ENCODE data around the gene LMBRD1.

The LMBRD1 gene

DNA sequence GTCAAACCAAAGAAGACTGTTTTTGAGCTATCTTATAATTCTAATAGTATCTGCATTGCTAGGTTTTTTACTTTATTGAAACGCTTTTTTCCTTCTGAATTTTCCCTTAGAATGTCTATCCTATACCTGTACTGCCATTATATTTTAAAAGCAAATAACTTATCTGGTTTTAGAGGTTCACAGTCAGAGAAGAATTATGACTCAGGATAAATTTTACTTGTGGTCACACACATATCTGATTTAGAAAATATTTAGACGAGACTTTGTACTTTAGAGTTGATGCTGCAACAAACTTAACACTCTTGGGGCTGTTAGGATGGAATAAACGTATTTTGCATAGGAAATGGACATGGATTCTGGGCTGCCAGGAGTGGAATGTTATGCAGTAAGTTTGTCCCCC lies 33.0 kb downstream of the LMBRD1 start:
- TF ChIP-seq EZH2 (IDR thresholded peaks at IDR 0.05; ENCODE audit: borderline replicate concordance, low read depth, low read length, severe bottlenecking), result no peak
- TF ChIP-seq, protein P1, sequence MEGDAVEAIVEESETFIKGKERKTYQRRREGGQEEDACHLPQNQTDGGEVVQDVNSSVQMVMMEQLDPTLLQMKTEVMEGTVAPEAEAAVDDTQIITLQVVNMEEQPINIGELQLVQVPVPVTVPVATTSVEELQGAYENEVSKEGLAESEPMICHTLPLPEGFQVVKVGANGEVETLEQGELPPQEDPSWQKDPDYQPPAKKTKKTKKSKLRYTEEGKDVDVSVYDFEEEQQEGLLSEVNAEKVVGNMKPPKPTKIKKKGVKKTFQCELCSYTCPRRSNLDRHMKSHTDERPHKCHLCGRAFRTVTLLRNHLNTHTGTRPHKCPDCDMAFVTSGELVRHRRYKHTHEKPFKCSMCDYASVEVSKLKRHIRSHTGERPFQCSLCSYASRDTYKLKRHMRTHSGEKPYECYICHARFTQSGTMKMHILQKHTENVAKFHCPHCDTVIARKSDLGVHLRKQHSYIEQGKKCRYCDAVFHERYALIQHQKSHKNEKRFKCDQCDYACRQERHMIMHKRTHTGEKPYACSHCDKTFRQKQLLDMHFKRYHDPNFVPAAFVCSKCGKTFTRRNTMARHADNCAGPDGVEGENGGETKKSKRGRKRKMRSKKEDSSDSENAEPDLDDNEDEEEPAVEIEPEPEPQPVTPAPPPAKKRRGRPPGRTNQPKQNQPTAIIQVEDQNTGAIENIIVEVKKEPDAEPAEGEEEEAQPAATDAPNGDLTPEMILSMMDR (IDR thresholded peaks at IDR 0.05; ENCODE audit: borderline replicate concordance, extremely low read depth, low read length, poor library complexity, severe bottlenecking), result no peak
- no peak overlapping the region for H3K9ac ChIP-seq (ENCODE audit: low read depth, low read length)
- ATAC-seq (ENCODE audit: insufficient read depth, low read depth) (no peak), DNase-seq (no peak)
- no peaks in the 10 kb centered on the region for H3K27me3 ChIP-seq (ENCODE audit: insufficient read depth, low read length, poor library complexity)
- H4K20me1 ChIP-seq (ENCODE audit: insufficient read depth, low read length), result 0 out of 2 replicates have a peak, but pooled peaks cover 2% of the 10 kb centered on the region
- H3K4me1 ChIP-seq (ENCODE audit: insufficient read depth, low read length), result no peaks in the 10 kb centered on the region
- H2AFZ ChIP-seq (ENCODE audit: low read depth, low read length), result no peak overlapping the region
- H3K4me2 ChIP-seq (ENCODE audit: insufficient read depth, low read length), result no peak overlapping the region
- H3K79me2 ChIP-seq (ENCODE audit: insufficient read depth, low read length), result peaks cover 4% of the 10 kb centered on the region; the same call in 1 of the 2 replicates
- no peak overlapping the region for H3K4me3 ChIP-seq (ENCODE audit: low read depth in 1 of 2, low read length in 2 of 2)
- H3K9me3 ChIP-seq (ENCODE audit: insufficient read depth, low read length, severe bottlenecking), result no peaks in the 10 kb centered on the region
- no peak overlapping the region for H3K27ac ChIP-seq (ENCODE audit: low read length)
- H3K36me3 ChIP-seq (ENCODE audit: insufficient read depth, low read length), result no peaks in the 10 kb centered on the region; the same call in 1 of the 2 replicates

DNA sequence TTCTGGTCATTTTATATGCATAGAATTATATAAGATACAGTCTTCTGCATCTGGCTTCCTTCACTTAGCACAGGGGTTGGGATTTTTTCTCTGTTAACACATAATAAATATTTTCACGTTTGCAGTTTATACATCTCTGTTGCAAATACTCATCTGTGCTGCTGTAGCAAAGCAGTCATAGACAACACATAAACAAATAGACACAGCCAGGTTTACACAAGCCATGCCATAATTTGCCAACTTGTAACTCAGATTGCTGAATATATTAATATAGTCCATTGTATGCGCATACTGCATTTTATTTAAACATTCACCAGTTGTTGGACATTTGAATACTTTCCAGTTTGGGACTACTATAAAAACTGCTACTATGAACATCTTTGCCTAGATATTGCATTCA lies 35.0 kb downstream of the LMBRD1 start:
- H3K27me3 ChIP-seq (ENCODE audit: insufficient read depth, low read length, poor library complexity), result no peaks in the 10 kb centered on the region
- H3K79me2 ChIP-seq (ENCODE audit: insufficient read depth, low read length), result peaks cover 6% of the 10 kb centered on the region; the same call in 1 of the 2 replicates
- no peak overlapping the region for H3K4me2 ChIP-seq (ENCODE audit: insufficient read depth, low read length)
- no peak overlapping the region for H3K27ac ChIP-seq (ENCODE audit: low read length)
- no peak for DNase-seq
- no peaks in the 10 kb centered on the region for H3K4me1 ChIP-seq (ENCODE audit: insufficient read depth, low read length)
- no peak overlapping the region for H3K4me3 ChIP-seq (ENCODE audit: low read depth in 1 of 2, low read length in 2 of 2)
- no peak for TF ChIP-seq EZH2 (IDR thresholded peaks at IDR 0.05; ENCODE audit: borderline replicate concordance, low read depth, low read length, severe bottlenecking)
- TF ChIP-seq, protein P1 (IDR thresholded peaks at IDR 0.05; ENCODE audit: borderline replicate concordance, extremely low read depth, low read length, poor library complexity, severe bottlenecking), result no peak
- no peak for ATAC-seq (ENCODE audit: insufficient read depth, low read depth)
- no peaks in the 10 kb centered on the region for H3K9me3 ChIP-seq (ENCODE audit: insufficient read depth, low read length, severe bottlenecking)
- no peaks in the 10 kb centered on the region; the same call in 1 of the 2 replicates for H3K36me3 ChIP-seq (ENCODE audit: insufficient read depth, low read length)
- H3K9ac ChIP-seq (ENCODE audit: low read depth, low read length), result no peak overlapping the region
- peaks cover 5% of the 10 kb centered on the region; the same call in 1 of the 2 replicates for H4K20me1 ChIP-seq (ENCODE audit: insufficient read depth, low read length)
- H2AFZ ChIP-seq (ENCODE audit: low read depth, low read length), result no peak overlapping the region

DNA sequence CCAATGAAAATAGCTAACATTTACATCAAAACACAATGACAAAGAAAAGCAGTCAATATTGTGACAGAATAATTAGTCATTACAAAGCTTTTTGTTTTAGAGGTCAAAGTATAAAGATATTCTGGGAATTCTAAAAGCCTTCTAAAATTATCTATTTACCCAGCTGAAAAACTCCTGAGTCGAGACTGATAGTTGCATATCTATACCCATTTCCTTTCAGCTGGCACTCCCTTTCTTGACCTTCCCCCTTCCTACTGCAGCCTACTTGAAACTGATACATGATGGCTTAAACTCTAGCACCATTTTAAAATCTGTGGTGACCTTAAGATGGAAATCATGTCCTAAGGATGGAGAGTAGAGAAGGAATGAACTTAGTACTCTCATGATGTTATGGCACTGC lies 38.6 kb downstream of the LMBRD1 start:
- no peaks in the 10 kb centered on the region for H3K36me3 ChIP-seq (ENCODE audit: insufficient read depth, low read length)
- no peaks in the 10 kb centered on the region for H3K27me3 ChIP-seq (ENCODE audit: insufficient read depth, low read length, poor library complexity)
- no peaks in the 10 kb centered on the region for H3K9me3 ChIP-seq (ENCODE audit: insufficient read depth, low read length, severe bottlenecking)
- ATAC-seq (ENCODE audit: insufficient read depth, low read depth) (no peak), DNase-seq (no peak)
- H3K4me1 ChIP-seq (ENCODE audit: insufficient read depth, low read length), result no peaks in the 10 kb centered on the region
- H3K9ac ChIP-seq (ENCODE audit: low read depth, low read length), result no peak overlapping the region
- peaks cover 20% of the 10 kb centered on the region for H3K79me2 ChIP-seq (ENCODE audit: insufficient read depth, low read length)
- TF ChIP-seq EZH2 (IDR thresholded peaks at IDR 0.05; ENCODE audit: borderline replicate concordance, low read depth, low read length, severe bottlenecking), result no peak
- TF ChIP-seq, protein P1 (IDR thresholded peaks at IDR 0.05; ENCODE audit: borderline replicate concordance, extremely low read depth, low read length, poor library complexity, severe bottlenecking), result no peak
- H3K4me2 ChIP-seq (ENCODE audit: insufficient read depth, low read length), result no peak overlapping the region
- no peak overlapping the region for H3K27ac ChIP-seq (ENCODE audit: low read length)
- no peak overlapping the region for H3K4me3 ChIP-seq (ENCODE audit: low read depth in 1 of 2, low read length in 2 of 2)
- peaks cover 3% of the 10 kb centered on the region; the same call in 1 of the 2 replicates for H4K20me1 ChIP-seq (ENCODE audit: insufficient read depth, low read length)
- no peak overlapping the region for H2AFZ ChIP-seq (ENCODE audit: low read depth, low read length)
